ENCODE results near the gene CXCR1.

GRCh38 chr2:218127929-218128455, 38.8 kb downstream of the CXCR1 start:
- no peak for TF ChIP-seq CTCF (IDR thresholded peaks at IDR 0.05)
- TF ChIP-seq POLR2A (IDR thresholded peaks at IDR 0.05): no peak
- TF ChIP-seq EP300 (IDR thresholded peaks at IDR 0.05): no peak
